HUES64 (cell line): ENCODE results near the gene ITGAL.
"Not testable (repeated sequence)": the region's sequence is repeated elsewhere in the genome, so short reads cannot be mapped to it uniquely, and the experiment has no call there.

Experiments
- H3K27ac ChIP-seq: 2 replicates; pipeline ENCODE4 v1.7.0; 2013; ENCODE audit warnings: low read depth, low read length, inconsistent platforms
- H3K27me3 ChIP-seq: 2 replicates; pipeline ENCODE4 v1.6.1; 2013; ENCODE audit warnings: mild to moderate bottlenecking, low read length; ENCODE audit not compliant: insufficient read depth
- H3K36me3 ChIP-seq: 2 replicates; pipeline ENCODE4 v1.6.1; 2013; ENCODE audit warnings: mild to moderate bottlenecking, low read length; ENCODE audit not compliant: insufficient read depth
- H3K4me1 ChIP-seq: 2 replicates; pipeline ENCODE4 v1.6.1; 2013; ENCODE audit warnings: mild to moderate bottlenecking, low read length, moderate library complexity; ENCODE audit not compliant: insufficient read depth
- H3K4me3 ChIP-seq: 2 replicates; pipeline ENCODE4 v1.5.1; 2013; ENCODE audit warnings: mild to moderate bottlenecking, low read length, moderate library complexity
- H3K9ac ChIP-seq: 2 replicates; pipeline ENCODE4 v1.6.1; 2013; ENCODE audit warnings: mild to moderate bottlenecking, low read depth, low read length
- H3K9me3 ChIP-seq: 2 replicates; pipeline ENCODE4 v1.6.1; 2013; ENCODE audit warnings: low read depth, low read length; ENCODE audit not compliant: insufficient read depth
- WGBS: fragments of 150-250, 120-280 bp; methylation state at CpG from one replicate; pipeline ENCODE4 v1.1.7; 2013; ENCODE audit warnings: missing lambda C conversion rate; 5-methylcytosine and 5-hydroxymethylcytosine counted together

Gene ITGAL

DNA sequence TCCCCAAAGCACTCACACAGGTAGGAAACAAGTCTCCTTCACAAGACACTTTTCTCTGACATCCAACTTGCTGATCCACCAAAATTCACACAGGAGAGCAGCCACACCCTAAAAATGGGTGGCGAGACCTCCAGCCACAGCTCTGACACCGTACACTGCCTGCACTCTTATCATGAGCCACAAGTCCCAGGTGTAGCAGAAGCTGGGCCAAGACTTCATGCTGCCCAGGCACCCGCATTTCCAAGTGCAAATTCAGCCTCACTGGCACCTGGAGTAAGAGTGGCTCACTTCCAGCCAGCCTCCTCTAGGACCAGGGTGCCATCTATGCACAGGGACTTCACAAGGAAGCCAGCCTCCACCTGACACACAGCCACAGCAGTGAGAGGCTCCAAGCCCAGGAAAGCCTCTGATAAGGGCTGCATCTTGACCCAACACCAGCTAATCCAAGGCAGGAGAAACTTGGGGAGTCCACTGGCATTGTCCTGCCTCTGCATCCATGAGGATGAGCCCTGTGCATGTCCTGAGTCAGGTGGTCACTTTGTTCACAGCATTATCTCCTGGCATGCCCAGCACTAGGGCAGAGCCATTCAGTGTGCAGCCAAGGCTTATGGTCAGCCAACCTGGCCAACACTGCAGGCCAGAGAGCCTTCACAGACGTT is 56.4 kb downstream of the ITGAL start:
- H3K27ac ChIP-seq, result no peak overlapping the region
- H3K27me3 ChIP-seq, result no peaks in the 10 kb centered on the region
- H3K4me3 ChIP-seq, result no peak overlapping the region
- H3K36me3 ChIP-seq, result peaks cover 17% of the 10 kb centered on the region
- no peak overlapping the region for H3K9ac ChIP-seq
- 81% methylated on average over 4 of the region's 4 CpGs for WGBS
- H3K4me1 ChIP-seq, result peaks cover 10% of the 10 kb centered on the region
- no peaks in the 10 kb centered on the region for H3K9me3 ChIP-seq

DNA sequence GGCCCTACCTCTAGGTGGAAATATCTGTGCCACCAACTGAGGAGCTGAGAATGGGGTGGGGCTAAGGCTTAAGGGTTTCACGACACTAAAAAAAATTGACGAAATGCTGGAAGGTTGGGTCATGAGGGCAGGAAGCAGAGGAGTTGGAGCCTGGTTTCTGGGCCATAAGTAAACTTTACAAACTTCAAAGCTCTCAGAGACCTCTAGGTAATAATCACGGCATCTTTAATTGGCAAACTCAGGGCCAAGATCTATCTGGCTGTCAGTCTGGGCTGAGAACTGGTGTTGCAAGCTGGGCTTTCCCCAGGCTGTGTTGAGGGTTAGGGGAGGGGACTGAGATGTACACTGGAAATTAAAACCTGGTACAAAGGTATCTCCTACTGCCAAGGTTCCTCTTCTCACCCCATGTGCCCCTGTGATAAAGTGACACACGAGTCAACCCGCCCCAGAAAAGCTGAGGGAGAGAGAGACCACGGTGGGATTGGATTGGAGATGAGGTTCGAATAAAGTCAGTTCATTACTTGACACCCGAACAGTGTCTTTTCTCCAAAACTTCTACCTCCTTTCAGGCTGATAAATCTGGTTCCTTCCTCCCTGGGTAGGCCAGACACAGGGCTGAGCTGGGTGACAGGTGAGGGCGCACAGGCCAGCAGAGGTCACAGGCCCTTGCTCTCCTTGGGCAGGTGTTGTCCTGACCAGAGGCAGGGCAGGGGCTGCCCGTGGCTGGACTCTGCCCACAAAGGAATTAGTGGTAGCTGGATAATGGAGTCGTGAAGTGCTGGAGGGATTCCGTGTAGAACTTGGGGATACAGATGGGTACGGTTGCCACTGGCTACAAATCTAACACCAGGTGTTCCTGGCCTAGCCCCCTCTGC is 57.9 kb downstream of the ITGAL start:
- no peak overlapping the region for H3K9ac ChIP-seq
- WGBS, result 85% methylated on average over 13 of the region's 13 CpGs
- peaks cover 10% of the 10 kb centered on the region for H3K4me1 ChIP-seq
- H3K4me3 ChIP-seq, result no peak overlapping the region
- no peak overlapping the region for H3K27ac ChIP-seq
- H3K9me3 ChIP-seq, result no peaks in the 10 kb centered on the region
- H3K36me3 ChIP-seq, result peaks cover 9% of the 10 kb centered on the region
- H3K27me3 ChIP-seq, result no peaks in the 10 kb centered on the region

DNA sequence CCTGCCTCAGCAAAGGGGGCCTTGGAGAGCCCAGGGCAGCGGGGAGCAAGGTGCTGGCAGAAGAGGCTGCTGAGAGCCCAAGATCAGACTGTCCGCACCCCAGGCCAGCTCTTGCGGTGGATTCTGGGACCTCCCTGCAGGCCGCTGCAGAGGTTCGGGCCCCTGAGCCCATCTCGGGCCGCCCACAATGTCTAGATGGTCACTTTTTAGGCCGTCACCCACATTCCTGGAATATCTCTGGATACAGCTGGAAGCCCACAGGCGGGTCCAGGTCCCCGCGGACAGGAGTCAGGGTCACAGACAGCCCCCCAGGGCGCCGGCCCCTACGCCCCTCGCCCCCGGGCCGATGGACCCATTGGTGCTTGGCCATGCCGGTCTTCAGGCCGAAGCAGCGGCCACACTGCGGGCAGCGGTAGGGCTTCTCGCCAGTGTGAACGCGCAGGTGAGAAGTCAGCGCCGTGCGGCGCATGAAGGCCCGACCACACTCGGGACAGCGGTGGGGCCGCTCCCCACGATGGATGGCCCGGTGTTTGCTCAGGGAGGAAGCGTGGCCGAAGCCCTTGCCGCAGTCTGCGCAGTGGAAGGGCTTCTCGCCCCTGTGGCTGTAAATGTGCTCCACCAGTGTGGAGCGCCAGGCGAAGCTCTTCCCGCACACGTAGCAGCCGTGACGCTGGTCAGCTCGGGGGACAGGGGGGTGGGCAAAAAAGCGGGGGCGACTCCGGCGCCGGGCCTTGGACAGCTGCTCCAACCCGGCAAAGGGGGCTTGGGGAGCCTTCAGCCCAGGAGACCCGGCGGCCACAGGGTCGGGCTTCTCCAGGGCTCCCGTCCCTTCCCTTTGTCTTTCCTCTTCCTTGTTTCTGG is 60.0 kb downstream of the ITGAL start:
- Histone ChIP-seq H3K9ac (no peak overlapping the region), H3K27ac (no peak overlapping the region), H3K9me3 (no peaks in the 10 kb centered on the region), H3K4me3 (no peak overlapping the region; the same call in 1 of the 2 replicates), H3K27me3 (no peaks in the 10 kb centered on the region), H3K36me3 (peaks cover 9% of the 10 kb centered on the region), H3K4me1 (peaks cover 17% of the 10 kb centered on the region)
- WGBS, result 95% methylated on average over 57 of the region's 57 CpGs

DNA sequence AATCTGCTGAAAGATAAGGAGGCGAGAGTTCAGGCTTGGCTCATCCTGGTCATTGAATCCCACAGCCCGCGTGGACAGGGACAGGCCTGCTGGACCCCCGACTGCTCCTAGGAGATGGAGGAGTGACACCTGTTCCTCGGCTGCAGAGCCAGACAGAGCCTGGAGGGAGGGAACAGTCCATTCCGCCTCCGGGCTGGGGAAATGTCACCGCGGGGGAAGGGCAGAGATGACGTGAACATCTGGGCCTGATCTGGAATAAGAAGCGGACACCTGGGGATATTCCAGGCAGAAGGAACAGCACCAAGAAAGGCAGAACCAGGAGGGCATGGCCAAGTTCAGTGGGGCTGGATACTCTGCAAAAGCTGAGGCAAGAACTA is 60.6 kb downstream of the ITGAL start:
- peak overlapping the region; percentile 70 for H3K4me3 ChIP-seq
- H3K4me1 ChIP-seq, result peaks cover 11% of the 10 kb centered on the region; the same call in 1 of the 2 replicates

DNA sequence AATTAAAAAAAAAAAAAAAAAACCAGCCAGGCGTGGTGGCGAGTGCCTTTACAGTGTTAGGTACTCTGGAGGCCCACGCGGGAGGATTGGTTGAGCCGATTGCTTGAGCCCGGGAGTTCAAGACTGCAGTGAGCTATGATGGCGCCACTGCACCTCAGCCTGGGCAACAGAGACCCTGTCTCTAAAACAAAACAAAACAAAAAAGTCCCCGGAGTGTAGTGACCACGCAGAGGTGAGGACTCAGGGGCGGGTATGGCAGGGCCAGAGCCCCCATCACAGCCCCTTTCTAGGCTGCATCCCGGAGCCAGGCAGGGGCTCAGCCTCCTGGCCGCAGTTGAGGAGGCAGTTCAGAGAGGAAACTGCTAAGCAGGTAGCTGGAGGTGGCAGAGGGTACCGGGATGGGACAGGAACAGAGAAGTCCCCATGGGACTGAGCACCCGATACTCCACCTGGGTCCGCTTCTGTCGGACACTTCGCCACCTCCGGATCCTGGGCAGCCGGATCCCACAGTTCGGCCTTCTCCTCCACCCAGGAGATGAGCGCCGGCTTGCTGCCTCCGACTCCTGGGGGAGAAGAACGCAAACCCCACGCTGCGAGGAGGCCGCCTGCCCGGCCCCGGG is 61.3 kb downstream of the ITGAL start:
- Histone ChIP-seq H3K4me3 (peak overlapping the region; percentile 70), H3K36me3 (peaks cover 9% of the 10 kb centered on the region), H3K4me1 (peaks cover 11% of the 10 kb centered on the region; the same call in 1 of the 2 replicates), H3K27me3 (no peaks in the 10 kb centered on the region), H3K9ac (peak overlapping the region; percentile 96), H3K27ac (peak overlapping the region; percentile 25; the same call in 1 of the 2 replicates), H3K9me3 (no peaks in the 10 kb centered on the region)
- 22% methylated on average over 29 of the region's 29 CpGs for WGBS

More for the DNA sequence above, 60.6 kb downstream of the ITGAL start:
- Histone ChIP-seq H3K9ac (no peak overlapping the region), H3K36me3 (peaks cover 9% of the 10 kb centered on the region), H3K27ac (no peak overlapping the region), H3K9me3 (no peaks in the 10 kb centered on the region), H3K27me3 (no peaks in the 10 kb centered on the region)
- WGBS, result 80% methylated on average over 11 of the region's 11 CpGs

DNA sequence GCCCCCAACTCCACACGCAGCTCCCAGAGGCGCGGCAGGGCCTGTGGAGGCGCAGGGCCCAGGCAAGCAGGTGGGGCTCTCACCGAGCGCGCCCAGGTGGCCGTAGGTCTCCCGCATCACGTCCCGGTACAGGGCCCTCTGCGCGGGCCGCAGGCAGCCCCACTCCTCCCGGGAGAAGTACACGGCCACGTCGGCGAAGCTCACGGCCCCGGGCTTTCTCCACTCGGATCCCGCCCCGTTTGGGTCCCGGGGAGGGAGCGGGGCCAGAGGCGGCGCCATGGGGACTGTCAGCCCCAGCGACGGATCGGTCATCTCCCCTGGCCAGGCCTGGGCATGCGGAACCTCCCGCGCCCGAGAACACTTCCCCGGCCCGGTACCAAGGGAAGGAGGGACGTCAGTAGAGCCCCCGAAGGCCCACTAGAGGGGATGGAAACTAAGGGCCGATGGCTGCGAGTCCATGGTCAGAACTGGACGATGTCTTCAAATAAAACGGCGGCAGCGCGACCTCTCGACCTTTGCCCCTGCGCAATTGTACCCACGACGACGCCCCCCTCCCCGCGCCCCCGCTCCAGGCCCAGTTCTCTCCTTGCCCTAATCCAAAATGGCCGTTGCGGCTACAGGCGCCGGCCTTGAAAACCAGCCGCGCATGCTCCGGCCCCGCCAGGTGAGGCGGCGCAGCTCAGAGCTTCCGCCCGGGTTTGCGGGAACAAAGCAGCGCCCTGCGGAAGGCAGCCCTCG is 62.0 kb downstream of the ITGAL start, which contains the start of gene ZNF747:
Gene ZNF747, minus strand, starts transcription at position 491 of the 738 bp plus-strand sequence. Its CDS starts 179 bp downstream, at position 312.
- H3K36me3 ChIP-seq, result peaks cover 9% of the 10 kb centered on the region
- peak within 1 kb of the TSS; percentile 70 for H3K4me3 ChIP-seq
- H3K9me3 ChIP-seq, result no peaks in the 10 kb centered on the region
- under 1% methylated on average over 70 of the region's 70 CpGs for WGBS
- peak within 1 kb of the TSS; percentile 97 for H3K27ac ChIP-seq
- peak within 1 kb of the TSS; percentile 96 for H3K9ac ChIP-seq
- peaks cover 11% of the 10 kb centered on the region; the same call in 1 of the 2 replicates for H3K4me1 ChIP-seq
- H3K27me3 ChIP-seq, result no peaks in the 10 kb centered on the region

DNA sequence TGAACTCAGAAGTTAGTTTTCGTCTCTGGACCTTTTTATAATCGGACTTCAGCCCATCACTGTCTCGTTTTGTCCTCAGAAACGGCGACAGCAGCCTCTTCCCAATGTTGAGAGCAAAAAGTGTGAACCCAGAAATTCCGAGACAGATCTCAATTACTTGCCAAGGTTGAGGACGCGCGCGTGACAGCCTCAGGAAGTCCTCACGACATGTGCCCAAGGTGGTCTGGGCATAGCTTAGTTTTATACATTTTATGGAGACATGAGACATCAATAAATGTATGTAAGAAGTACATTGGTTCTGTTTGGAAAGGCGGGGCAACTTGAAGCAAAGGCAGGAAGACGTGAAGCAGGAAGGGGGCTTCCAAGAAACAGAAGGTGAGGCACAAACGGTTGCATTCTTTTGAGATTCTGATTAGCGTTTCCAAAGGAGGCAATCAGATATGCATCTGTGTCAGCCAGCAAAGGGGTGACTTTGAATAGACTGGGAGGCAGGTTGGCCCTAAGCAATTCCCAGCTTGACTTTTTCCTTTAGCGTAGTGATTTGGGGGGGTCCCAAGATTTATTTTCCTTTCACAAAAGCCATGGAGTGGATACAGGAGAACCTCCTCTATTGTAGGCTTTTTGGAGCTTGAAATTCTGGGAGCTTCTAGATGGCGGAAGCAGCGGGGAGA is 62.7 kb downstream of the ITGAL start:
- 3% methylated on average over 18 of the region's 18 CpGs for WGBS
- peaks cover 11% of the 10 kb centered on the region; the same call in 1 of the 2 replicates for H3K4me1 ChIP-seq

DNA sequence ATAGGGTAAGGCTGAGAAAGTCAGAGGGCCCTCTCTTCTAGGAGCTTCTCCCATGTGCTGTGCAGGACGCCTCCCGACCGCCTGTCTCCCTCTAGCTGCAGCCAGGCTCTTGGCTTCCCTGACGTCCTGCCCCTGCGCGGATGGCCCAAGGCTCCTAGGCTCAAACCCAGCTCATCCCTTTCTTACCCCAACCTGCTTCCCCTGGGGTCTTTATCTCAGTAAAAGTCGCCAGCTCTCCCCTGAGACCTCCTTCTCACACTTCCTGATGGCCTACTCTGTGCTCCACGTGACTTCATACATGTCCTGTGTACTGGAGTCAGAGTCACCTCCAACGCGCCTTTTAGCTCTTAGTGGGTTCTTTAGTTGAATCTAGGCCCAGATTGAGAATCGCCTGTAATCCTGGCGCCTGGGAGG is 63.2 kb downstream of the ITGAL start:
- Histone ChIP-seq H3K27me3 (no peaks in the 10 kb centered on the region), H3K27ac (peak overlapping the region; percentile 97), H3K9ac (peak overlapping the region; percentile 96), H3K36me3 (peaks cover 9% of the 10 kb centered on the region), H3K4me3 (peak overlapping the region; percentile 70), H3K9me3 (no peaks in the 10 kb centered on the region), H3K4me1 (peaks cover 11% of the 10 kb centered on the region; the same call in 1 of the 2 replicates)
- WGBS, result 26% methylated on average over 12 of the region's 12 CpGs

More for the DNA sequence above, 62.7 kb downstream of the ITGAL start:
- H3K9me3 ChIP-seq, result no peaks in the 10 kb centered on the region
- peak overlapping the region; percentile 70 for H3K4me3 ChIP-seq
- peak overlapping the region; percentile 97 for H3K27ac ChIP-seq
- H3K36me3 ChIP-seq, result peaks cover 9% of the 10 kb centered on the region
- peak overlapping the region; percentile 96 for H3K9ac ChIP-seq
- H3K27me3 ChIP-seq, result no peaks in the 10 kb centered on the region

DNA sequence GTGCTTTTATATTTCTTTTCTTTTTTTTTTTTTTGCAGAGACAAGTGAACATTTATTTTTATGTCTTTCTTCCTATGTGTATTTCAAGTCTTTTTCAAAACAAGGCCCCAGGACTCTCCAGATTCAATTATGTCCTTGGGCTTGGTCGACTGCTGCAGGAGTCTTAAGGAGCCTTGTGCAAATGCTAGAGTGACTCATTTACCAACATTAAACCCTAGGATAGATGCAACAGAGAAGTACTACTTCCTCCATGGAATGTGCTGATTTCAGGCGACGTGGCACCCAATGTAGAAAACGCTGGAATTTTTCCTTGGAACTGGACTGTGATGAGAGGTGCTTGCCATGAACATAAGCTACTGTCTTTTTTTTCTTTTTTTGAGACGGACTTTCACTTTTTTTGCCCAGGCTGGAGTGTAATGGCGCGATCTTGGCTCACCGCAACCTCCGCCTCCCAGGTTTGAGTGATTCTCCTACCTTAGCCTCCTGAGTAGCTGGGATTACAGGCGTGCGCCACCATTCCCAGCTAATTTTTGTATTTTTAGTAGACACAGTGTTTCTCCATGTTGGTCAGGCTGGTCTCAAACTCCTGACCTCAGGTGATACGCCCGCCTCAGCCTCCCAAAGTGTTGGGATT is 64.0 kb downstream of the ITGAL start:
- not testable (repeated sequence) for H3K36me3 ChIP-seq, H3K9me3 ChIP-seq, H3K27me3 ChIP-seq
- peaks cover 17% of the 10 kb centered on the region; the same call in 1 of the 2 replicates for H3K4me1 ChIP-seq
- H3K27ac ChIP-seq, result peak overlapping the region; percentile 97
- WGBS, result 91% methylated on average over 13 of the region's 13 CpGs
- H3K9ac ChIP-seq, result peak overlapping the region; percentile 96
- peak overlapping the region; percentile 70 for H3K4me3 ChIP-seq
